Activated B cell treated with CpG ODN at 0.5 μM for 24 hours (primary cell): Measurements from ENCODE around the gene HDAC4. TPM values are rescaled to one million over a fixed set of nuclear protein-coding genes. Genes with fewer than 3 reads are reported as not detected.
"Not testable (repeated sequence)": the region's sequence is repeated elsewhere in the genome, so short reads cannot be mapped to it uniquely, and the experiment has no call there.

ENCODE experiments used
- ATAC-seq: fragments of 200-7000 bp; cut with Tn5 transposase; one replicate; pipeline ENCODE4 v1.10.0; 2021; ENCODE audit warnings: low read depth, mild to moderate bottlenecking, moderate library complexity
- CTCF ChIA-PET: fragments of 350-600 bp; sonication (Branson Sonifier 250); formaldehyde crosslinking; loops from one replicate; lab custom pipeline; 2021; ENCODE audit warnings: antibody characterized with exemption; lab: Charles Lee
- POLR2A ChIA-PET: fragments of 350-600 bp; sonication (Branson Sonifier 250); formaldehyde crosslinking; loops from one replicate; lab custom pipeline; 2021; ENCODE audit warnings: antibody characterized with exemption; lab: Charles Lee
- DNase-seq: peaks from one replicate; pipeline ENCODE4 v3.0.0; 2022
- H3K27ac Mint-ChIP-seq: one replicate; pipeline ENCODE4 v1.8.0; 2020; ENCODE audit warnings: mixed read lengths
- H3K27me3 Mint-ChIP-seq: one replicate; pipeline ENCODE4 v1.8.0; 2021; ENCODE audit warnings: mixed read lengths
- H3K36me3 Mint-ChIP-seq: one replicate; pipeline ENCODE4 v1.8.0; 2021; ENCODE audit warnings: low read depth, mixed read lengths
- H3K4me1 Mint-ChIP-seq: one replicate; pipeline ENCODE4 v1.8.0; 2021; ENCODE audit warnings: mixed read lengths
- H3K4me3 Mint-ChIP-seq: one replicate; pipeline ENCODE4 v1.8.0; 2020; ENCODE audit warnings: mild to moderate bottlenecking, mixed read lengths
- H3K9me3 Mint-ChIP-seq: one replicate; pipeline ENCODE4 v1.8.0; 2020; ENCODE audit warnings: mixed read lengths
- intact Hi-C: fragments of 100-400 bp; cut with micrococcal nuclease; formaldehyde crosslinking; loops from one replicate; pipeline ENCODE4 v1.15.1; 2024
- total RNA-seq: library from RNA; stranded (reverse); gene quantifications from 2 replicates; pipeline ENCODE4 v1.2.3, GENCODE V29; 2022
- TF ChIP-seq, protein P1 (sequence below): fragments of 200-600 bp; IDR thresholded peaks from one replicate; pipeline ENCODE4 v1.8.0; 2022; ENCODE audit warnings: antibody characterized with exemption, mild to moderate bottlenecking

Gene HDAC4
- total RNA-seq, 1 donor from 2014 or later: 31.9 TPM

DNA sequence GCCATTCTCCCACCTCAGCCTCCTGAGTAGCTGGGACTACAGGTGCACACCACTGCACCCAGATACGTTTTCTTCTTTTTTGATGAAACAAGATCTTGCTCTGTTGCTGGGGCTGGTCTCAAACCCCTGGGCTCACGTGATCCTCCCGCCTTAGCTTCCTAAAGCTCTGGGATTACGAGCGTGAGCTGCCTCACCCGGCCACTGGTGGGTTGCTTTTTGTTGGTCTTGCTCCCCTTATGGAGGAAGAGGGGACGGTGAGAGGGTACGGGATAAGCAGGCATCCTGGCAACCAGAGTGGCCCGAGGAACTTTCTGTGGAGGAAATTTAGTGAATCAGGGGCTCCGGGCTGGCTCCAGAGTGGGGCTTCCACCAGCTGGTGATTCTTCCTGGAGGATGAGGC lies 222.3 kb downstream of the HDAC4 start:
- no peak overlapping the region for H3K27ac Mint-ChIP-seq
- no peak overlapping the region for H3K4me3 Mint-ChIP-seq
- peaks cover 21% of the 10 kb centered on the region for H3K9me3 Mint-ChIP-seq
- H3K36me3 Mint-ChIP-seq: peaks cover 68% of the 10 kb centered on the region
- CTCF ChIA-PET: no interaction called here
- intact Hi-C loops: no loop called here
- no peaks in the 10 kb centered on the region for H3K27me3 Mint-ChIP-seq
- TF ChIP-seq, protein P1, sequence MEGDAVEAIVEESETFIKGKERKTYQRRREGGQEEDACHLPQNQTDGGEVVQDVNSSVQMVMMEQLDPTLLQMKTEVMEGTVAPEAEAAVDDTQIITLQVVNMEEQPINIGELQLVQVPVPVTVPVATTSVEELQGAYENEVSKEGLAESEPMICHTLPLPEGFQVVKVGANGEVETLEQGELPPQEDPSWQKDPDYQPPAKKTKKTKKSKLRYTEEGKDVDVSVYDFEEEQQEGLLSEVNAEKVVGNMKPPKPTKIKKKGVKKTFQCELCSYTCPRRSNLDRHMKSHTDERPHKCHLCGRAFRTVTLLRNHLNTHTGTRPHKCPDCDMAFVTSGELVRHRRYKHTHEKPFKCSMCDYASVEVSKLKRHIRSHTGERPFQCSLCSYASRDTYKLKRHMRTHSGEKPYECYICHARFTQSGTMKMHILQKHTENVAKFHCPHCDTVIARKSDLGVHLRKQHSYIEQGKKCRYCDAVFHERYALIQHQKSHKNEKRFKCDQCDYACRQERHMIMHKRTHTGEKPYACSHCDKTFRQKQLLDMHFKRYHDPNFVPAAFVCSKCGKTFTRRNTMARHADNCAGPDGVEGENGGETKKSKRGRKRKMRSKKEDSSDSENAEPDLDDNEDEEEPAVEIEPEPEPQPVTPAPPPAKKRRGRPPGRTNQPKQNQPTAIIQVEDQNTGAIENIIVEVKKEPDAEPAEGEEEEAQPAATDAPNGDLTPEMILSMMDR: no peak
- DNase-seq (no peak), ATAC-seq (no peak)
- no peaks in the 10 kb centered on the region for H3K4me1 Mint-ChIP-seq
- POLR2A ChIA-PET: interaction anchor here (0.5 kb wide), 1 partner anchor 45 kb away, joined by 4 read pairs; no protein-coding TSS in a partner anchor

DNA sequence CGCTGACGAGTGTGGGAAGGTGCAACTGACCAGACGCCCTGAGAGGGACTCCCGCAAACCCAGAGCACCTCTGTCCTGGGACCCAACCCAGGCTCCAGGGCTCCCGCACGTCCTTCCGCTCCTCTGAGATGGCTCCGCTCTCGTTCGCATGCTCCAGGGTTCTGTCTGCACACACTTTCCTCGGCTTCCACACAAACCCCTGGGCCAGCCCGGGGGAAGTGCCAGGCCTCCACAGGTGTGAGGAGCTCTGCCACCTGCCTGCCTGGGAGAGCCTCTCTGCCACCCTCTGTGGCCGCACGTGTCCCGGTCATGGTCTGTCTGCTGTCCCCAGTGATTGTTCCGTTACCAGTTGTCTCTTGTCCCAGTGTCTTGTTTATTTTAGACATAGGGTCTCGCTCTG lies 222.9 kb downstream of the HDAC4 start:
- Mint-ChIP-seq H3K36me3 (peaks cover 73% of the 10 kb centered on the region), H3K4me1 (no peaks in the 10 kb centered on the region), H3K4me3 (no peak overlapping the region), H3K27ac (no peak overlapping the region), H3K9me3 (peaks cover 25% of the 10 kb centered on the region), H3K27me3 (no peaks in the 10 kb centered on the region)
- intact Hi-C loops: no loop called here
- DNase-seq (no peak), ATAC-seq (no peak)
- CTCF ChIA-PET: no interaction called here
- POLR2A ChIA-PET: no interaction called here
- TF ChIP-seq, protein P1: no peak

GRCh38 chr2:239177325-239177724 lies 223.5 kb downstream of the HDAC4 start:
- Mint-ChIP-seq H3K27ac (no peak overlapping the region), H3K36me3 (peaks cover 79% of the 10 kb centered on the region), H3K4me3 (no peak overlapping the region), H3K27me3 (no peaks in the 10 kb centered on the region), H3K9me3 (peaks cover 30% of the 10 kb centered on the region), H3K4me1 (no peaks in the 10 kb centered on the region)
- DNase-seq: no peak
- ChIA-PET POLR2A (no interaction called here), CTCF (no interaction called here)
- no peak for ATAC-seq
- intact Hi-C loops: no loop called here
- TF ChIP-seq, protein P1: no peak

- ATAC-seq, POLR2A ChIA-PET, H3K4me1 Mint-ChIP-seq, CTCF ChIA-PET, intact Hi-C loops, H3K27ac Mint-ChIP-seq, H3K27me3 Mint-ChIP-seq, DNase-seq, H3K4me3 Mint-ChIP-seq: not testable (repeated sequence)
- Mint-ChIP-seq H3K36me3 (peaks cover 83% of the 10 kb centered on the region), H3K9me3 (peaks cover 34% of the 10 kb centered on the region)
Observed at GRCh38 chr2:239176138-239176803, 224.5 kb downstream of the HDAC4 start.

DNA sequence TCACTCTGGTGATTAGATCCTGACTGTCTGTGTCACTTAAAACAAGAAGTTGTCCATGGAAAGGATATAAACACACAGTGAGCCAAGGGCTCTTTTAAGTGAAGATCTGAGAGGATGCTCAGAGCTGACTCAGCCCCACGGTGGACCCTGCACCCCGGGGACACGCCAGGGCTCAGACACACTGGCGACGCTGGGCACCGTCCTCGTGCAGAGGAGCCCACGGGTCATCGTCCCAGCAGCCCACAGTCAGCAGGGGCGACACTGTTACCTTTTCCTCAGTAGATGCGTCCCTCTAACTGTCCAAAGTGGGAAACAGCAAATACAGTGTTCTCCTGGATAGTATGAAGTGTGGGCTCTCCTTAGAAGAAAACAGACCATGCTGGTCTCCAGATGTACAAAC lies 225.6 kb downstream of the HDAC4 start:
- H3K27me3 Mint-ChIP-seq: no peaks in the 10 kb centered on the region
- ChIA-PET CTCF (no interaction called here), POLR2A (no interaction called here)
- peaks cover 87% of the 10 kb centered on the region for H3K36me3 Mint-ChIP-seq
- H3K4me1 Mint-ChIP-seq: no peaks in the 10 kb centered on the region
- no peak overlapping the region for H3K27ac Mint-ChIP-seq
- TF ChIP-seq, protein P1: no peak
- H3K9me3 Mint-ChIP-seq: peaks cover 42% of the 10 kb centered on the region
- intact Hi-C loops: no loop called here
- ATAC-seq (no peak), DNase-seq (no peak)
- H3K4me3 Mint-ChIP-seq: no peak overlapping the region

GRCh38 chr2:239173301-239173700 lies 227.5 kb downstream of the HDAC4 start:
- ChIA-PET CTCF (no interaction called here), POLR2A (no interaction called here)
- peaks cover 78% of the 10 kb centered on the region for H3K36me3 Mint-ChIP-seq
- H3K9me3 Mint-ChIP-seq: peaks cover 42% of the 10 kb centered on the region
- no peak for DNase-seq
- intact Hi-C loops: no loop called here
- no peak overlapping the region for H3K27ac Mint-ChIP-seq
- ATAC-seq: no peak
- H3K27me3 Mint-ChIP-seq: no peaks in the 10 kb centered on the region
- no peak overlapping the region for H3K4me3 Mint-ChIP-seq
- no peaks in the 10 kb centered on the region for H3K4me1 Mint-ChIP-seq
- TF ChIP-seq, protein P1: no peak
